CD14-positive monocyte (primary cell): ENCODE data around the gene EPGN. TPM values are rescaled to one million over a fixed set of nuclear protein-coding genes. Genes with fewer than 3 reads are reported as not detected.

Experiments
- DNase-seq, 3 donors: peaks; one replicate each; pipeline ENCODE4 v3.0.0-alpha.2; 2011 to 2022
- H2AFZ ChIP-seq: 2 replicates; pipeline ENCODE4 v1.6.0; 2012; ENCODE audit warnings: mild to moderate bottlenecking, low read depth, low read length, inconsistent platforms; ENCODE audit not compliant: insufficient read depth, poor library complexity, severe bottlenecking
- H3K27ac ChIP-seq, 2 donors: 1 replicate in 1 of 2; 2 replicates in 1 of 2; pipeline ENCODE4 v1.5.1; 2012 to 2013; ENCODE audit warnings: low read length in 2 of 2, control low read depth in 1 of 2, inconsistent platforms in 1 of 2, low read depth in 1 of 2, mild to moderate bottlenecking in 1 of 2
- H3K27me3 ChIP-seq, 2 donors: one replicate each; pipeline versions ENCODE4 v1.6.0 to v1.6.1; 2011 to 2013; ENCODE audit warnings: low read length in 2 of 2; ENCODE audit not compliant: control insufficient read depth in 2 of 2, insufficient read depth in 2 of 2
- H3K36me3 ChIP-seq, 2 donors: replicated peaks in 1 of 2; 1 replicate in 1 of 2; 2 replicates in 1 of 2; pipeline versions ENCODE4 v1.5.1 to v1.6.1; 2012 to 2013; ENCODE audit warnings: low read length in 2 of 2, control low read depth in 1 of 2, inconsistent platforms in 1 of 2, mild to moderate bottlenecking in 1 of 2; ENCODE audit not compliant: insufficient read depth in 2 of 2, control insufficient read depth in 1 of 2
- H3K4me1 ChIP-seq, 2 donors: 1 replicate in 1 of 2; 2 replicates in 1 of 2; pipeline versions ENCODE4 v1.5.1 to v1.6.1; 2012 to 2013; ENCODE audit warnings: low read length in 2 of 2, control low read depth in 1 of 2, inconsistent platforms in 1 of 2, mild to moderate bottlenecking in 1 of 2, moderate library complexity in 1 of 2; ENCODE audit not compliant: insufficient read depth in 2 of 2, control insufficient read depth in 1 of 2
- H3K4me2 ChIP-seq: replicated peaks from 2 replicates; pipeline ENCODE3; 2012; ENCODE audit warnings: low read length, moderate library complexity, mild to moderate bottlenecking; ENCODE audit not compliant: poor library complexity, severe bottlenecking; ENCODE audit errors: extremely low read depth
- H3K4me3 ChIP-seq, 3 experiments: fragments of 200-600 bp in 1 of 3; sonication (generic) in 1 of 3; replicated peaks in 1 of 3; 1 replicate in 2 of 3; 2 replicates in 1 of 3; pipeline ENCODE4 v1.5.1; 2011 to 2013; ENCODE audit warnings: low read length in 3 of 3, mild to moderate bottlenecking in 3 of 3, control low read depth in 2 of 3, low read depth in 2 of 3, inconsistent platforms in 1 of 3, moderate library complexity in 1 of 3
- H3K79me2 ChIP-seq: 2 replicates; pipeline ENCODE4 v1.6.0; 2012; ENCODE audit warnings: mild to moderate bottlenecking, control low read depth, inconsistent platforms, low read length, moderate library complexity; ENCODE audit not compliant: insufficient read depth
- H3K9ac ChIP-seq: 2 replicates; pipeline ENCODE4 v1.6.0; 2017; ENCODE audit warnings: low read length, mild to moderate bottlenecking; ENCODE audit not compliant: insufficient read depth, poor library complexity, severe bottlenecking
- H3K9me3 ChIP-seq, 2 donors: replicated peaks in 1 of 2; 1 replicate in 1 of 2; 2 replicates in 1 of 2; pipeline versions ENCODE4 v1.5.1 to v1.6.1; 2012 to 2013; ENCODE audit warnings: low read length in 2 of 2, control low read depth in 1 of 2; ENCODE audit not compliant: control insufficient read depth in 1 of 2, insufficient read depth in 1 of 2
- H4K20me1 ChIP-seq: 2 replicates; pipeline ENCODE4 v1.6.0; 2012; ENCODE audit warnings: mild to moderate bottlenecking, low read length, control low read depth, moderate library complexity; ENCODE audit not compliant: insufficient read depth
- H3K27ac Mint-ChIP-seq, 7 donors: one replicate each; pipeline ENCODE4 v1.8.0; 2020; ENCODE audit warnings: mild to moderate bottlenecking in 7 of 7, mixed read lengths in 7 of 7, moderate library complexity in 6 of 7, inconsistent platforms in 2 of 7
- H3K27me3 Mint-ChIP-seq, 3 donors: one replicate each; pipeline ENCODE4 v1.8.0; 2021 to 2022; ENCODE audit warnings: low read depth in 3 of 3, mild to moderate bottlenecking in 3 of 3, mixed read lengths in 3 of 3, moderate library complexity in 3 of 3, inconsistent platforms in 1 of 3
- H3K36me3 Mint-ChIP-seq, 2 donors: one replicate each; pipeline ENCODE4 v1.8.0; 2020; ENCODE audit warnings: mixed read lengths in 2 of 2, inconsistent platforms in 1 of 2, mild to moderate bottlenecking in 1 of 2
- H3K4me1 Mint-ChIP-seq: one replicate; pipeline ENCODE4 v1.8.0; 2020; ENCODE audit warnings: mild to moderate bottlenecking, mixed read lengths
- H3K4me3 Mint-ChIP-seq, 2 donors: one replicate each; pipeline ENCODE4 v1.8.0; 2020; ENCODE audit warnings: mild to moderate bottlenecking in 2 of 2, mixed read lengths in 2 of 2, moderate library complexity in 1 of 2
- H3K9me3 Mint-ChIP-seq, 7 donors: one replicate each; pipeline ENCODE4 v1.8.0; 2020 to 2022; ENCODE audit warnings: mixed read lengths in 7 of 7, mild to moderate bottlenecking in 6 of 7, moderate library complexity in 6 of 7, inconsistent platforms in 2 of 7
- CTCF ChIP-seq: fragments of 200-600 bp; IDR thresholded peaks from one replicate; pipeline ENCODE4 v1.8.0; 2022; ENCODE audit warnings: antibody characterized with exemption, mild to moderate bottlenecking
- WGBS: methylation state at CpG from one replicate; pipeline ENCODE4 v1.1.5; 2013; ENCODE audit warnings: missing lambda C conversion rate; ENCODE audit not compliant: insufficient coverage; 5-methylcytosine and 5-hydroxymethylcytosine counted together
- intact Hi-C, 2 donors: fragments of 100-400 bp; cut with micrococcal nuclease; formaldehyde crosslinking; loops; one replicate each; pipeline versions ENCODE4 v1.15.0 to v1.15.1; 2023
- polyA plus RNA-seq, 3 donors: library from polyadenylated mRNA; depleted of rRNA in 1 of 3; unstranded in 2 of 3; stranded (reverse) in 1 of 3; fragments of 300-500 nt in 2 of 3; fragments of >200 nt in 1 of 3; fragmentation: Illumina TruSeq in 2 of 3; gene quantifications; 1 replicate in 2 of 3; 2 replicates in 1 of 3; pipeline ENCODE4 v1.2.3, GENCODE V29; 2012 to 2021

Gene EPGN
- polyA plus RNA-seq, 3 donors: not detected

GRCh38 chr4:74284053-74284452 is 24.2 kb upstream of the EPGN start:
- H3K9me3 Mint-ChIP-seq: no peaks in the 10 kb centered on the region
- Histone ChIP-seq H3K27me3 (no peaks in the 10 kb centered on the region), H3K4me2 (no peak overlapping the region), H3K79me2 (no peaks in the 10 kb centered on the region), H3K4me1 (peaks cover 0 to 5% of the 10 kb centered on the region in 2 donors), H3K36me3 (no peaks in the 10 kb centered on the region), H3K9me3 (no peaks in the 10 kb centered on the region), H4K20me1 (no peaks in the 10 kb centered on the region), H2AFZ (no peak overlapping the region), H3K4me3 (no peak overlapping the region), H3K9ac (no peak overlapping the region), H3K27ac (no peak overlapping the region)
- DNase-seq: no peak
- H3K27me3 Mint-ChIP-seq: no peaks in the 10 kb centered on the region
- no peak overlapping the region for H3K4me3 Mint-ChIP-seq
- intact Hi-C loops: no loop called here
- no CpG with 5 or more reads among the region's 3 CpGs for WGBS
- H3K4me1 Mint-ChIP-seq: peaks cover 9% of the 10 kb centered on the region
- no peak for TF ChIP-seq CTCF
- no peak overlapping the region for H3K27ac Mint-ChIP-seq
- H3K36me3 Mint-ChIP-seq: no peaks in the 10 kb centered on the region

GRCh38 chr4:74287164-74287563 is 21.1 kb upstream of the EPGN start:
- no peak for TF ChIP-seq CTCF
- Histone ChIP-seq H3K4me3 (no peak overlapping the region), H2AFZ (no peak overlapping the region), H4K20me1 (no peaks in the 10 kb centered on the region), H3K4me1 (no peaks in the 10 kb centered on the region), H3K27ac (no peak overlapping the region), H3K9me3 (no peaks in the 10 kb centered on the region), H3K4me2 (no peak overlapping the region), H3K36me3 (no peaks in the 10 kb centered on the region), H3K27me3 (no peaks in the 10 kb centered on the region), H3K79me2 (no peaks in the 10 kb centered on the region), H3K9ac (no peak overlapping the region)
- no peak overlapping the region for H3K4me3 Mint-ChIP-seq
- no peaks in the 10 kb centered on the region for H3K27me3 Mint-ChIP-seq
- H3K9me3 Mint-ChIP-seq: peaks cover 0 to 2% (median 0%) of the 10 kb centered on the region in 7 donors
- DNase-seq: no peak
- intact Hi-C loops: no loop called here
- H3K27ac Mint-ChIP-seq: no peak overlapping the region
- no peaks in the 10 kb centered on the region for H3K4me1 Mint-ChIP-seq
- WGBS: 100% methylated on average over 1 of the region's 1 CpG
- H3K36me3 Mint-ChIP-seq: no peaks in the 10 kb centered on the region
